GM12878 (cell line): ENCODE results near the gene EIF2B5. TPM values are rescaled to one million over a fixed set of nuclear protein-coding genes. Genes with fewer than 3 reads are reported as not detected.

Experiments
- ATAC-seq: fragments of 200-7000 bp; cut with Tn5 transposase; 3 replicates; pipeline ENCODE4 v1.9.1; 2020; ENCODE audit warnings: mild to moderate bottlenecking, moderate library complexity
- BruUV-seq: library from RNA; stranded (reverse); fragments of 400-500 nt; replicated peaks from 2 replicates; lab custom pipeline; 2021; lab: Mats Ljungman, UMichigan
- CTCF ChIA-PET: fragments of 300-600 bp; sonication (Branson Sonifier 250); formaldehyde crosslinking; extraction: SDS; loops from one replicate; lab custom pipeline; 2021; ENCODE audit warnings: inconsistent platforms; lab: Yijun Ruan, JAX
- POLR2A ChIA-PET: fragments of 350-600 bp; formaldehyde crosslinking; extraction: SDS; loops from one replicate; lab custom pipeline; 2021; ENCODE audit warnings: inconsistent platforms; lab: Charles Lee
- RAD21 ChIA-PET: fragments of 300-600 bp; sonication (Branson Sonifier 250); formaldehyde crosslinking; loops from one replicate; lab custom pipeline; 2023; ENCODE audit warnings: antibody characterized with exemption; ENCODE audit not compliant: unreplicated experiment; lab: Charles Lee
- SMC1A ChIA-PET: fragments of 300-600 bp; sonication (Branson Sonifier 250); formaldehyde crosslinking; loops from one replicate; lab custom pipeline; 2023; ENCODE audit not compliant: unreplicated experiment, uncharacterized antibody; lab: Charles Lee
- DNase-seq: peaks from one replicate; pipeline ENCODE4 v3.0.0-alpha.2; 2011; ENCODE audit warnings: low read depth, low spot score
- FAIRE-seq: peaks from 3 replicates; lab custom pipeline; 2011; peaks lifted over from hg19 to GRCh38; lab: Jason Lieb, UNC
- H2AFZ ChIP-seq: 2 replicates; pipeline ENCODE4 v1.6.0; 2011; ENCODE audit warnings: low read depth, low read length, control low read depth; ENCODE audit not compliant: control insufficient read depth
- H3K27ac ChIP-seq: 2 replicates; pipeline ENCODE4 v1.5.1; 2011; ENCODE audit warnings: control low read depth; ENCODE audit not compliant: control insufficient read depth, insufficient read depth
- H3K27me3 ChIP-seq, 2 experiments: replicated peaks in 1 of 2; 2 replicates each; pipeline versions ENCODE4 v1.6.0 to v1.6.1; 2011; ENCODE audit warnings: low read length in 1 of 2; ENCODE audit not compliant: control insufficient read depth in 2 of 2, insufficient read depth in 2 of 2
- H3K36me3 ChIP-seq, 2 experiments: 2 replicates each; pipeline ENCODE4 v1.5.1; 2011; ENCODE audit warnings: low read length in 1 of 2; ENCODE audit not compliant: control insufficient read depth in 2 of 2, insufficient read depth in 2 of 2
- H3K4me1 ChIP-seq: 2 replicates; pipeline ENCODE4 v1.6.1; 2011; ENCODE audit warnings: mild to moderate bottlenecking, low read length, moderate library complexity, mixed read lengths; ENCODE audit not compliant: control insufficient read depth, insufficient read depth
- H3K4me2 ChIP-seq: 2 replicates; pipeline ENCODE4 v1.6.0; 2011; ENCODE audit warnings: control low read depth; ENCODE audit not compliant: control insufficient read depth, insufficient read depth
- H3K4me3 ChIP-seq: fragments of 200-600 bp; sonication (generic); 2 replicates; pipeline ENCODE4 v1.5.1; 2016
- H3K79me2 ChIP-seq: 2 replicates; pipeline ENCODE4 v1.6.0; 2011; ENCODE audit warnings: low read length; ENCODE audit not compliant: control insufficient read depth, insufficient read depth
- H3K9ac ChIP-seq: 2 replicates; pipeline ENCODE4 v1.8.0; 2011; ENCODE audit warnings: low read length, control low read depth, mixed read lengths; ENCODE audit not compliant: control insufficient read depth, insufficient read depth
- H3K9me3 ChIP-seq: replicated peaks from 3 replicates; pipeline ENCODE4 v1.5.1; 2011; ENCODE audit warnings: mild to moderate bottlenecking, low read length; ENCODE audit not compliant: control insufficient read depth, insufficient read depth
- H4K20me1 ChIP-seq: 2 replicates; pipeline ENCODE4 v1.6.0; 2011; ENCODE audit not compliant: control insufficient read depth, insufficient read depth
- CBX3 ChIP-seq: fragments of 200-600 bp; sonication (generic); IDR thresholded peaks from 2 replicates; pipeline ENCODE4 v1.6.1; 2016; ENCODE audit warnings: low read depth, borderline replicate concordance
- CHD4 ChIP-seq: fragments of 200-600 bp; sonication (generic); IDR thresholded peaks from 2 replicates; pipeline ENCODE4 v1.6.1; 2016; ENCODE audit warnings: mild to moderate bottlenecking
- EED ChIP-seq: sonication (generic); IDR thresholded peaks from 2 replicates; pipeline ENCODE4 v1.6.1; 2016; ENCODE audit warnings: antibody characterized with exemption, low read depth
- EGR1 ChIP-seq, 2 experiments: IDR thresholded peaks; 1 replicate in 1 of 2; 2 replicates in 1 of 2; pipeline ENCODE4 v1.6.1; 2011 to 2012; ENCODE audit warnings: low read depth in 2 of 2, low read length in 2 of 2, borderline replicate concordance in 1 of 2, mild to moderate bottlenecking in 1 of 2, moderate library complexity in 1 of 2
- GATAD2B ChIP-seq: fragments of 450-650 bp; conservative IDR thresholded peaks from 2 replicates; pipeline ENCODE4 v1.6.1; 2017; ENCODE audit warnings: low read depth, mild to moderate bottlenecking, moderate library complexity
- IKZF1 ChIP-seq: fragments of 450-650 bp; conservative IDR thresholded peaks from 2 replicates; pipeline ENCODE4 v1.6.1; 2017; ENCODE audit warnings: antibody characterized with exemption, mild to moderate bottlenecking
- NFYA ChIP-seq: IDR thresholded peaks from 2 replicates; pipeline ENCODE4 v1.6.1; 2011; ENCODE audit warnings: low read depth, mild to moderate bottlenecking, low read length, improper control_type of control experiment, borderline replicate concordance
- POLR2A ChIP-seq: IDR thresholded peaks from 2 replicates; pipeline ENCODE4 v1.6.1; 2011; ENCODE audit warnings: low read depth, mild to moderate bottlenecking, low read length
- POU2F2 ChIP-seq: IDR thresholded peaks from 3 replicates; pipeline ENCODE4 v1.6.1; 2011; ENCODE audit warnings: low read depth, mild to moderate bottlenecking, low read length, borderline replicate concordance
- RAD51 ChIP-seq: fragments of 450-650 bp; IDR thresholded peaks from 2 replicates; pipeline ENCODE4 v1.6.1; 2016; ENCODE audit warnings: moderate library complexity, mild to moderate bottlenecking, inconsistent platforms
- WGBS: methylation state at CpG from one replicate; pipeline ENCODE4 v1.1.6; 2016; ENCODE audit warnings: low lambda C conversion rate; ENCODE audit not compliant: insufficient replicate concordance, insufficient coverage; ENCODE audit errors: missing lambda C conversion rate; 5-methylcytosine and 5-hydroxymethylcytosine counted together
- in situ Hi-C: fragments of 300-500 bp; cut with MboI; formaldehyde crosslinking; loops from 9 replicates; pipeline ENCODE4 v1.14.3; 2018; ENCODE audit warnings: mixed read lengths
- intact Hi-C: fragments of 100-400 bp; cut with micrococcal nuclease; formaldehyde crosslinking; loops from one replicate; pipeline ENCODE4 v1.14.2; 2022; ENCODE audit not compliant: unreplicated experiment
- polyA plus RNA-seq, 11 experiments: library from polyadenylated mRNA; depleted of rRNA in 4 of 11; unstranded in 6 of 11; stranded (reverse) in 5 of 11; fragments of >200 nt; fragmentation: Nextera tagmentation in 4 of 11; fragmentation: Illumina TruSeq in 1 of 11; extraction: Ambion mirVana in 4 of 11; extraction: Trizol in 1 of 11; gene quantifications; 1 replicate in 1 of 11; 2 replicates in 10 of 11; pipeline versions ENCODE4 v1.2.1 to v1.2.3, GENCODE V29; 2011 to 2016; ENCODE audit warnings: inconsistent platforms in 2 of 11, missing spikeins in 2 of 11, low read depth in 1 of 11
- total RNA-seq, 4 experiments: library from RNA; depleted of rRNA in 3 of 4; stranded (reverse); fragments of >200 nt in 3 of 4; fragmentation: Illumina TruSeq in 1 of 4; extraction: Trizol in 1 of 4; gene quantifications; 2 replicates each; pipeline versions ENCODE4 v1.2.1 to v1.2.3, GENCODE V29; 2013 to 2021
- TF ChIP-seq, protein P1 (sequence below): IDR thresholded peaks from 2 replicates; pipeline ENCODE4 v1.6.1; 2012; ENCODE audit warnings: low read length, inconsistent platforms
- TF ChIP-seq, protein P2 (sequence below): IDR thresholded peaks from 2 replicates; pipeline ENCODE4 v1.6.1; 2011; ENCODE audit warnings: low read depth, low read length, improper control_type of control experiment, borderline replicate concordance
- TF ChIP-seq, protein P3 (sequence below): IDR thresholded peaks from 2 replicates; pipeline ENCODE4 v1.6.1; 2011; ENCODE audit warnings: low read depth, mild to moderate bottlenecking, low read length, moderate library complexity, borderline replicate concordance; ENCODE audit errors: extremely low read depth
- TF ChIP-seq, protein P4 (sequence below): fragments of 450-650 bp; IDR thresholded peaks from 2 replicates; pipeline ENCODE4 v1.6.1; 2017; ENCODE audit warnings: mild to moderate bottlenecking, moderate library complexity

EIF2B5 gene
- total and polyA plus RNA-seq, 10 of the 15 experiments (the other 5 are each of a cell fraction or from before 2014, with no cell fraction given): 13.7 to 82.7 (median 52.2) TPM

DNA sequence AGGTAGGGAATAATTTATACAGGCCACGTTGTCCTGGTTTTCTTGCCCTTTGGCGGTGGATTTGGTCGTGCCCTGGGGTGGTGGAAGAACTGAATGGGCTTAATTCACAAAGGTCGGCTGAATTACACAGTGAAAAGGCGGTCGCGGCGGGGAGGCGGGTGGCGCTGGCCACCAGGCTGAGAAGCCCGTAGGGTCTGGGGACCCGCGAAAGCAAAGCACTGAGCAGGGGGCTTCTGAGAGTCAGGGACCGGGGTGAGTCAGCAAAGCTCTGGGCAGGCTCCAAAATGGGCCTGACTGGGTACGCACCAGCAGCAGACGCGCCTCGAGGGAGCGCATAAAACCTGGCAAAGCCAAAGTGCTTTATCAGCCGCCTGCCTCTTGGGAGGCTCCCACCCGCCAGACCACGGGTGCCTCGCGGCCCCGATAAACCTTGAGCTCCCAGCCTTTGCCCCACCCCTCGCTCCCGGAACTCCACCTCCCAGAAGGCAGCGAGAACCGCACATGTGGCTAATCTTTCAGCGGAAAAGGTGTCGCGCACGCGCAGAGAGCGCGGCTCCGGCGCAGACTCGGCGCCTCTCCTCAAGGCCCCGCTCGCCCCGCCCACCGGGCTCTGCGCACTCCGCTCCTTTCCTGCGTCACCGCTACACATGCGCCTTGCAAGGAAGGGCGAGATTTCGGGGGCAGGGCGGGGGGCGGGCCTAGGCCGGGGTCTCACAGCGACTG, 50.5 kb downstream of the EIF2B5 start:
- Histone ChIP-seq H2AFZ (peak overlapping the region; percentile 81), H3K79me2 (peaks cover 27% of the 10 kb centered on the region), H3K27me3 (no peaks in the 10 kb centered on the region), H3K4me3 (peak overlapping the region; percentile 93), H3K4me1 (0 out of 2 replicates have a peak, but pooled peaks cover 4% of the 10 kb centered on the region), H3K27ac (peak overlapping the region; percentile 73), H3K36me3 (peaks cover 17 to 28% of the 10 kb centered on the region in 2 experiments), H4K20me1 (peaks cover 3% of the 10 kb centered on the region; the same call in 1 of the 2 replicates), H3K9me3 (no peaks in the 10 kb centered on the region), H3K9ac (peak overlapping the region; percentile 83), H3K4me2 (peak overlapping the region; percentile 73)
- BruUV-seq: TSS peak; percentile 82
- in situ Hi-C loops: no loop called here
- DNase-seq (peak; percentile 97), FAIRE-seq (peak; percentile 91), ATAC-seq (peak; percentile 98)
- SMC1A ChIA-PET: interaction anchor here (0.6 to 0.9 kb wide), 3 partner anchors 12 to 76 kb away, joined by 3 to 4 read pairs (median 4); no protein-coding TSS in a partner anchor
- WGBS: 3% methylated on average over 55 of the region's 55 CpGs
- CTCF ChIA-PET: interaction anchor here (1.0 to 1.2 kb wide), 3 partner anchors 8 to 42 kb away, joined by 3 to 5 read pairs (median 4); no protein-coding TSS in a partner anchor
- intact Hi-C loops: loop anchor here (1.0 to 2.0 kb wide), 4 partner anchors 11 to 65 kb away; partner anchors contain the start of genes AP2M1 and EIF2B5
- RAD21 ChIA-PET: interaction anchor here (0.7 to 1.6 kb wide), 6 partner anchors 8 to 64 kb away, joined by 3 to 7 read pairs (median 3); partner anchors contain the start of gene EEF1AKMT4
- POLR2A ChIA-PET: interaction anchor here (0.7 to 2.0 kb wide), 7 partner anchors 9 to 288 kb away, joined by 3 to 6 read pairs (median 5); partner anchors contain the start of genes AP2M1, DVL3 and PSMD2
- TF ChIP-seq, protein P1, sequence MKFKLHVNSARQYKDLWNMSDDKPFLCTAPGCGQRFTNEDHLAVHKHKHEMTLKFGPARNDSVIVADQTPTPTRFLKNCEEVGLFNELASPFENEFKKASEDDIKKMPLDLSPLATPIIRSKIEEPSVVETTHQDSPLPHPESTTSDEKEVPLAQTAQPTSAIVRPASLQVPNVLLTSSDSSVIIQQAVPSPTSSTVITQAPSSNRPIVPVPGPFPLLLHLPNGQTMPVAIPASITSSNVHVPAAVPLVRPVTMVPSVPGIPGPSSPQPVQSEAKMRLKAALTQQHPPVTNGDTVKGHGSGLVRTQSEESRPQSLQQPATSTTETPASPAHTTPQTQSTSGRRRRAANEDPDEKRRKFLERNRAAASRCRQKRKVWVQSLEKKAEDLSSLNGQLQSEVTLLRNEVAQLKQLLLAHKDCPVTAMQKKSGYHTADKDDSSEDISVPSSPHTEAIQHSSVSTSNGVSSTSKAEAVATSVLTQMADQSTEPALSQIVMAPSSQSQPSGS: no peak
- TF ChIP-seq, protein P2, sequence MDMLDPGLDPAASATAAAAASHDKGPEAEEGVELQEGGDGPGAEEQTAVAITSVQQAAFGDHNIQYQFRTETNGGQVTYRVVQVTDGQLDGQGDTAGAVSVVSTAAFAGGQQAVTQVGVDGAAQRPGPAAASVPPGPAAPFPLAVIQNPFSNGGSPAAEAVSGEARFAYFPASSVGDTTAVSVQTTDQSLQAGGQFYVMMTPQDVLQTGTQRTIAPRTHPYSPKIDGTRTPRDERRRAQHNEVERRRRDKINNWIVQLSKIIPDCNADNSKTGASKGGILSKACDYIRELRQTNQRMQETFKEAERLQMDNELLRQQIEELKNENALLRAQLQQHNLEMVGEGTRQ: peak; percentile 67
- TF ChIP-seq RAD51 (peak; percentile 64; the same call in 1 of the 2 replicates), POU2F2 (0 out of 3 replicates have a peak, but pooled peaks have one; percentile 16), IKZF1 (peak; percentile 100), CHD4 (no peak), GATAD2B (no peak; the same call in 1 of the 2 replicates), POLR2A (peak; percentile 82), CBX3 (no peak), EED (no peak), EGR1 (IDR thresholded peaks at IDR 0.05; ENCODE audit: borderline replicate concordance in 1 of 2, low read depth in 2 of 2, low read length in 2 of 2) (no peak), NFYA (no peak)
- TF ChIP-seq, protein P3, sequence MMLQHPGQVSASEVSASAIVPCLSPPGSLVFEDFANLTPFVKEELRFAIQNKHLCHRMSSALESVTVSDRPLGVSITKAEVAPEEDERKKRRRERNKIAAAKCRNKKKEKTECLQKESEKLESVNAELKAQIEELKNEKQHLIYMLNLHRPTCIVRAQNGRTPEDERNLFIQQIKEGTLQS: peak; percentile 72; the same call in 1 of the 2 replicates
- TF ChIP-seq, protein P4, sequence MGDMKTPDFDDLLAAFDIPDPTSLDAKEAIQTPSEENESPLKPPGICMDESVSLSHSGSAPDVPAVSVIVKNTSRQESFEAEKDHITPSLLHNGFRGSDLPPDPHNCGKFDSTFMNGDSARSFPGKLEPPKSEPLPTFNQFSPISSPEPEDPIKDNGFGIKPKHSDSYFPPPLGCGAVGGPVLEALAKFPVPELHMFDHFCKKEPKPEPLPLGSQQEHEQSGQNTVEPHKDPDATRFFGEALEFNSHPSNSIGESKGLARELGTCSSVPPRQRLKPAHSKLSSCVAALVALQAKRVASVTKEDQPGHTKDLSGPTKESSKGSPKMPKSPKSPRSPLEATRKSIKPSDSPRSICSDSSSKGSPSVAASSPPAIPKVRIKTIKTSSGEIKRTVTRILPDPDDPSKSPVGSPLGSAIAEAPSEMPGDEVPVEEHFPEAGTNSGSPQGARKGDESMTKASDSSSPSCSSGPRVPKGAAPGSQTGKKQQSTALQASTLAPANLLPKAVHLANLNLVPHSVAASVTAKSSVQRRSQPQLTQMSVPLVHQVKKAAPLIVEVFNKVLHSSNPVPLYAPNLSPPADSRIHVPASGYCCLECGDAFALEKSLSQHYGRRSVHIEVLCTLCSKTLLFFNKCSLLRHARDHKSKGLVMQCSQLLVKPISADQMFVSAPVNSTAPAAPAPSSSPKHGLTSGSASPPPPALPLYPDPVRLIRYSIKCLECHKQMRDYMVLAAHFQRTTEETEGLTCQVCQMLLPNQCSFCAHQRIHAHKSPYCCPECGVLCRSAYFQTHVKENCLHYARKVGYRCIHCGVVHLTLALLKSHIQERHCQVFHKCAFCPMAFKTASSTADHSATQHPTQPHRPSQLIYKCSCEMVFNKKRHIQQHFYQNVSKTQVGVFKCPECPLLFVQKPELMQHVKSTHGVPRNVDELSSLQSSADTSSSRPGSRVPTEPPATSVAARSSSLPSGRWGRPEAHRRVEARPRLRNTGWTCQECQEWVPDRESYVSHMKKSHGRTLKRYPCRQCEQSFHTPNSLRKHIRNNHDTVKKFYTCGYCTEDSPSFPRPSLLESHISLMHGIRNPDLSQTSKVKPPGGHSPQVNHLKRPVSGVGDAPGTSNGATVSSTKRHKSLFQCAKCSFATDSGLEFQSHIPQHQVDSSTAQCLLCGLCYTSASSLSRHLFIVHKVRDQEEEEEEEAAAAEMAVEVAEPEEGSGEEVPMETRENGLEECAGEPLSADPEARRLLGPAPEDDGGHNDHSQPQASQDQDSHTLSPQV: no peak
